WTC11 (cell line): ENCODE measurements around the gene ZNF683. TPM values are rescaled to one million over a fixed set of nuclear protein-coding genes. Genes with fewer than 3 reads are reported as not detected.

Source experiments
- ATF1 ChIP-seq: sonication (generic); formaldehyde crosslinking; IDR thresholded peaks from 2 replicates; pipeline ENCODE4 v1.8.1; 2023; ENCODE audit warnings: mild to moderate bottlenecking, moderate library complexity, missing genetic modification reagents
- ATF2 ChIP-seq: sonication (generic); formaldehyde crosslinking; IDR thresholded peaks from 2 replicates; pipeline ENCODE4 v1.8.1; 2022; ENCODE audit warnings: low read depth, missing genetic modification reagents, borderline replicate concordance
- E2F5 ChIP-seq: sonication (generic); formaldehyde crosslinking; IDR thresholded peaks from 2 replicates; pipeline ENCODE4 v1.8.1; 2022; ENCODE audit warnings: mild to moderate bottlenecking, moderate library complexity, missing genetic modification reagents
- EMX1 ChIP-seq: fragments of 250-450 bp; sonication (Bioruptor Pico); IDR thresholded peaks from 2 replicates; pipeline ENCODE4 v1.8.0; 2021; ENCODE audit warnings: mild to moderate bottlenecking
- ESRRA ChIP-seq: sonication (generic); formaldehyde crosslinking; IDR thresholded peaks from 2 replicates; pipeline ENCODE4 v1.8.1; 2022; ENCODE audit warnings: mild to moderate bottlenecking, missing genetic modification reagents, borderline replicate concordance
- FOXP4 ChIP-seq: sonication (generic); formaldehyde crosslinking; IDR thresholded peaks from 2 replicates; pipeline ENCODE4 v1.8.0; 2022; ENCODE audit warnings: mild to moderate bottlenecking, missing genetic modification reagents
- GABPB1 ChIP-seq: sonication (generic); formaldehyde crosslinking; IDR thresholded peaks from 2 replicates; pipeline ENCODE4 v1.8.1; 2023; ENCODE audit warnings: mild to moderate bottlenecking, missing genetic modification reagents
- GRHL2 ChIP-seq: fragments of 250-450 bp; sonication (Bioruptor Pico); IDR thresholded peaks from 2 replicates; pipeline ENCODE4 v1.8.0; 2022; ENCODE audit warnings: mild to moderate bottlenecking, moderate library complexity; ENCODE audit not compliant: insufficient replicate concordance, severe bottlenecking
- IRF1 ChIP-seq: sonication (generic); formaldehyde crosslinking; IDR thresholded peaks from 2 replicates; pipeline ENCODE4 v1.8.0; 2023; ENCODE audit warnings: missing genetic modification reagents
- JAZF1 ChIP-seq: fragments of 250-450 bp; sonication (Bioruptor Pico); IDR thresholded peaks from 2 replicates; pipeline ENCODE4 v1.9.0; 2021; ENCODE audit warnings: moderate library complexity, mild to moderate bottlenecking, inconsistent platforms
- MLX ChIP-seq: sonication (generic); formaldehyde crosslinking; IDR thresholded peaks from 2 replicates; pipeline ENCODE4 v1.8.1; 2023; ENCODE audit warnings: mild to moderate bottlenecking, missing genetic modification reagents, moderate library complexity
- MXD4 ChIP-seq: fragments of 250-450 bp; sonication (Bioruptor Pico); IDR thresholded peaks from 2 replicates; pipeline ENCODE4 v1.8.0; 2021; ENCODE audit warnings: mild to moderate bottlenecking, moderate library complexity, borderline replicate concordance
- MYBL2 ChIP-seq: sonication (generic); formaldehyde crosslinking; IDR thresholded peaks from 2 replicates; pipeline ENCODE4 v1.8.1; 2023; ENCODE audit warnings: mild to moderate bottlenecking, moderate library complexity, missing genetic modification reagents
- NR1H2 ChIP-seq: sonication (generic); formaldehyde crosslinking; IDR thresholded peaks from 2 replicates; pipeline ENCODE4 v1.9.0; 2021; ENCODE audit warnings: mild to moderate bottlenecking, moderate library complexity, missing genetic modification reagents
- PRDM15 ChIP-seq: sonication (generic); formaldehyde crosslinking; IDR thresholded peaks from 2 replicates; pipeline ENCODE4 v1.8.0; 2022; ENCODE audit warnings: missing genetic modification reagents
- PRRX2 ChIP-seq: fragments of 250-450 bp; sonication (Bioruptor Pico); IDR thresholded peaks from 2 replicates; pipeline ENCODE4 v1.8.0; 2021; ENCODE audit warnings: mild to moderate bottlenecking
- RELA ChIP-seq: sonication (generic); formaldehyde crosslinking; IDR thresholded peaks from 2 replicates; pipeline ENCODE4 v1.8.1; 2022; ENCODE audit warnings: missing genetic modification reagents, mild to moderate bottlenecking, borderline replicate concordance
- SOX15 ChIP-seq: fragments of 250-450 bp; sonication (Bioruptor Pico); IDR thresholded peaks from 2 replicates; pipeline ENCODE4 v1.9.0; 2021; ENCODE audit warnings: mild to moderate bottlenecking
- STAT6 ChIP-seq: sonication (generic); formaldehyde crosslinking; conservative IDR thresholded peaks from 2 replicates; pipeline ENCODE4 v1.8.1; 2023; ENCODE audit warnings: mild to moderate bottlenecking, low read depth, missing genetic modification reagents, moderate library complexity
- TCF7 ChIP-seq: sonication (generic); formaldehyde crosslinking; IDR thresholded peaks from 2 replicates; pipeline ENCODE4 v1.8.0; 2022; ENCODE audit warnings: mild to moderate bottlenecking, low read depth, missing genetic modification reagents, moderate library complexity
- TEAD4 ChIP-seq: sonication (generic); formaldehyde crosslinking; IDR thresholded peaks from 2 replicates; pipeline ENCODE4 v1.8.0; 2022; ENCODE audit warnings: mild to moderate bottlenecking, missing genetic modification reagents
- ZNF232 ChIP-seq: sonication (generic); formaldehyde crosslinking; IDR thresholded peaks from 2 replicates; pipeline ENCODE4 v1.8.0; 2022; ENCODE audit warnings: mild to moderate bottlenecking, missing genetic modification reagents
- ZNF281 ChIP-seq: sonication (generic); formaldehyde crosslinking; IDR thresholded peaks from 2 replicates; pipeline ENCODE4 v1.8.0; 2023; ENCODE audit warnings: mild to moderate bottlenecking, missing genetic modification reagents
- ZNF396 ChIP-seq: fragments of 250-450 bp; sonication (Bioruptor Pico); IDR thresholded peaks from 2 replicates; pipeline ENCODE4 v1.8.0; 2021; ENCODE audit warnings: mild to moderate bottlenecking, moderate library complexity, borderline replicate concordance
- total RNA-seq: library from RNA; stranded (reverse); gene quantifications from 3 replicates; pipeline ENCODE4 v1.2.3, GENCODE V29; 2021

ZNF683 gene
- total RNA-seq, 1 experiment from 2014 or later = not detected

- TF ChIP-seq ATF2 (no peak), ZNF232 (0 out of 2 replicates have a peak, but pooled peaks have one; percentile 19), PRRX2 (no peak), ESRRA (CRISPR knock-in tag) (no peak), ZNF396 (CRISPR knock-in tag) (no peak), SOX15 (no peak), EMX1 (CRISPR knock-in tag) (peak; percentile 12; the same call in 1 of the 2 replicates), TCF7 (CRISPR knock-in tag) (no peak), RELA (CRISPR knock-in tag) (no peak), ZNF281 (CRISPR knock-in tag) (peak; percentile 74), MYBL2 (peak; percentile 84), MXD4 (no peak), NR1H2 (CRISPR knock-in tag) (no peak), TEAD4 (CRISPR knock-in tag) (no peak), IRF1 (CRISPR knock-in tag) (peak; percentile 85), GABPB1 (CRISPR knock-in tag) (no peak), JAZF1 (CRISPR knock-in tag) (no peak), E2F5 (0 out of 2 replicates have a peak, but pooled peaks have one; percentile 24), STAT6 (CRISPR knock-in tag) (no peak), ATF1 (CRISPR knock-in tag) (no peak), PRDM15 (CRISPR knock-in tag) (no peak), GRHL2 (CRISPR knock-in tag) (no peak), MLX (CRISPR knock-in tag) (0 out of 2 replicates have a peak, but pooled peaks have one; percentile 33), FOXP4 (peak; percentile 61; the same call in 1 of the 2 replicates)
Measured at GRCh38 chr1:26411624-26412074, 39.1 kb upstream of the ZNF683 start (continued).
